Measurements from ENCODE around the gene PPP1R12A.
A peak's percentile ranks its signal among the peaks of the same experiment; 100 is the strongest.

Gene PPP1R12A

GRCh38 chr12:79936670-79937069 lies 1.8 kb upstream of the PPP1R12A start:
- DNase-seq (ENCODE audit: low read depth in 2 of 2, low spot score in 1 of 2), result no peak

- DNase-seq (ENCODE audit: low read depth in 2 of 2, low spot score in 1 of 2), result no peak
Observed at GRCh38 chr12:79935624-79936345, 888 bp upstream of the PPP1R12A start.

GRCh38 chr12:79934281-79935020 lies 446 bp downstream of the PPP1R12A start:
- peak; percentile 3 to 12 for DNase-seq (ENCODE audit: low read depth in 2 of 2, low spot score in 1 of 2)

GRCh38 chr12:79933532-79934264 lies 1.2 kb downstream of the PPP1R12A start:
- no peak for DNase-seq (ENCODE audit: low read depth in 2 of 2, low spot score in 1 of 2)

GRCh38 chr12:79933043-79933442 lies 1.9 kb downstream of the PPP1R12A start:
- no peak for DNase-seq (ENCODE audit: low read depth in 2 of 2, low spot score in 1 of 2)

- DNase-seq (ENCODE audit: low read depth in 2 of 2, low spot score in 1 of 2), result no peak
Observed at GRCh38 chr12:79932357-79932756, 2.5 kb downstream of the PPP1R12A start.

GRCh38 chr12:79929065-79929464 lies 5.8 kb downstream of the PPP1R12A start:
- DNase-seq (ENCODE audit: low read depth in 2 of 2, low spot score in 1 of 2), result no peak

- DNase-seq (ENCODE audit: low read depth in 2 of 2, low spot score in 1 of 2), result peak; percentile 10 to 30
Observed at GRCh38 chr12:79927772-79928474, 7.0 kb downstream of the PPP1R12A start.

GRCh38 chr12:79926951-79927350 lies 7.9 kb downstream of the PPP1R12A start:
- DNase-seq (ENCODE audit: low read depth in 2 of 2, low spot score in 1 of 2), result no peak

GRCh38 chr12:79925492-79925891 lies 9.4 kb downstream of the PPP1R12A start:
- no peak for DNase-seq (ENCODE audit: low read depth in 2 of 2, low spot score in 1 of 2)

GRCh38 chr12:79921786-79922185 lies 13.1 kb downstream of the PPP1R12A start:
- no peak for DNase-seq (ENCODE audit: low read depth in 2 of 2, low spot score in 1 of 2)

GRCh38 chr12:79920421-79921238 lies 14.3 kb downstream of the PPP1R12A start:
- DNase-seq (ENCODE audit: low read depth in 2 of 2, low spot score in 1 of 2), result no peak

GRCh38 chr12:79919762-79920161 lies 15.1 kb downstream of the PPP1R12A start:
- no peak for DNase-seq (ENCODE audit: low read depth in 2 of 2, low spot score in 1 of 2)

GRCh38 chr12:79916826-79917225 lies 18.1 kb downstream of the PPP1R12A start:
- no peak for DNase-seq (ENCODE audit: low read depth in 2 of 2, low spot score in 1 of 2)

- DNase-seq (ENCODE audit: low read depth in 2 of 2, low spot score in 1 of 2), result no peak
Observed at GRCh38 chr12:79911889-79912656, 22.8 kb downstream of the PPP1R12A start.

GRCh38 chr12:79908366-79908765 lies 26.5 kb downstream of the PPP1R12A start:
- DNase-seq (ENCODE audit: low read depth in 2 of 2, low spot score in 1 of 2), result no peak

GRCh38 chr12:79901506-79901905 lies 33.4 kb downstream of the PPP1R12A start:
- DNase-seq (ENCODE audit: low read depth in 2 of 2, low spot score in 1 of 2), result no peak

- no peak for DNase-seq (ENCODE audit: low read depth in 2 of 2, low spot score in 1 of 2)
Observed at GRCh38 chr12:79900951-79901350, 33.9 kb downstream of the PPP1R12A start.

GRCh38 chr12:79900199-79900598 lies 34.7 kb downstream of the PPP1R12A start:
- no peak for DNase-seq (ENCODE audit: low read depth in 2 of 2, low spot score in 1 of 2)

- DNase-seq (ENCODE audit: low read depth in 2 of 2, low spot score in 1 of 2), result no peak
Observed at GRCh38 chr12:79897617-79898016, 37.3 kb downstream of the PPP1R12A start.

Data from stimulated activated CD8-positive, alpha-beta memory T cell treated with anti-CD3 and anti-CD28 coated beads, Interleukin-4, amount 100 ng/mL, for 4 hours (primary cell).